ENCODE results near the gene TTL. TPM values are rescaled to one million over a fixed set of nuclear protein-coding genes. Genes with fewer than 3 reads are reported as not detected.

TTL gene
- total RNA-seq, 6 experiments from 2014 or later, result 48.4 to 65.1 (median 55.1) TPM

DNA sequence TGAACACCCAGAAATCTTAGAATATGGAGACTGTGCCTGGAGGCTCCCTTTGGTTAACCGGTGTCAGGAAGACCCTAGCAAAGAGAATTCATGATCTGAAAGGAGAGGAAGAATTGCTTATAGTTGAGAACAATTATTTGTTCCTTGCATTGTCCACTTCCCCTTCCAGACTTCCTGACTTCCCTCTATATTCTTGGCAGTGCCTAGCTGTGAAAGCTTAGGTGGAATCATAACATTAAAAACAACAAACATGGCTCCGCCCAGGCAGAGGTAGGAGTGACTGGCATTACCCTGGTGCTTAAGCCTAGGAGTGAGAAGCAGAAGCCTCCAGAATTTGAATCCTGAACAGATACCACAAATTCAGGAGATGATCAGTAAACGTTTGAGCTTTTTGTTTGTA lies 1.9 kb downstream of the TTL start:
- peak overlapping the region; percentile 92 for H3K4me3 Mint-ChIP-seq
- TF ChIP-seq, protein P1, sequence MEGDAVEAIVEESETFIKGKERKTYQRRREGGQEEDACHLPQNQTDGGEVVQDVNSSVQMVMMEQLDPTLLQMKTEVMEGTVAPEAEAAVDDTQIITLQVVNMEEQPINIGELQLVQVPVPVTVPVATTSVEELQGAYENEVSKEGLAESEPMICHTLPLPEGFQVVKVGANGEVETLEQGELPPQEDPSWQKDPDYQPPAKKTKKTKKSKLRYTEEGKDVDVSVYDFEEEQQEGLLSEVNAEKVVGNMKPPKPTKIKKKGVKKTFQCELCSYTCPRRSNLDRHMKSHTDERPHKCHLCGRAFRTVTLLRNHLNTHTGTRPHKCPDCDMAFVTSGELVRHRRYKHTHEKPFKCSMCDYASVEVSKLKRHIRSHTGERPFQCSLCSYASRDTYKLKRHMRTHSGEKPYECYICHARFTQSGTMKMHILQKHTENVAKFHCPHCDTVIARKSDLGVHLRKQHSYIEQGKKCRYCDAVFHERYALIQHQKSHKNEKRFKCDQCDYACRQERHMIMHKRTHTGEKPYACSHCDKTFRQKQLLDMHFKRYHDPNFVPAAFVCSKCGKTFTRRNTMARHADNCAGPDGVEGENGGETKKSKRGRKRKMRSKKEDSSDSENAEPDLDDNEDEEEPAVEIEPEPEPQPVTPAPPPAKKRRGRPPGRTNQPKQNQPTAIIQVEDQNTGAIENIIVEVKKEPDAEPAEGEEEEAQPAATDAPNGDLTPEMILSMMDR (IDR thresholded peaks at IDR 0.05), result no peak
- DNase-seq, result no peak
- H3K36me3 Mint-ChIP-seq (ENCODE audit: low read depth), result peaks cover 17% of the 10 kb centered on the region
- H3K27me3 Mint-ChIP-seq (ENCODE audit: insufficient read depth), result no peaks in the 10 kb centered on the region; the same call in 1 of the 2 replicates
- no peaks in the 10 kb centered on the region for H3K9me3 Mint-ChIP-seq
- peak overlapping the region; percentile 92 for H3K27ac Mint-ChIP-seq
- H3K4me1 Mint-ChIP-seq (ENCODE audit: low read depth), result peaks cover 52% of the 10 kb centered on the region

DNA sequence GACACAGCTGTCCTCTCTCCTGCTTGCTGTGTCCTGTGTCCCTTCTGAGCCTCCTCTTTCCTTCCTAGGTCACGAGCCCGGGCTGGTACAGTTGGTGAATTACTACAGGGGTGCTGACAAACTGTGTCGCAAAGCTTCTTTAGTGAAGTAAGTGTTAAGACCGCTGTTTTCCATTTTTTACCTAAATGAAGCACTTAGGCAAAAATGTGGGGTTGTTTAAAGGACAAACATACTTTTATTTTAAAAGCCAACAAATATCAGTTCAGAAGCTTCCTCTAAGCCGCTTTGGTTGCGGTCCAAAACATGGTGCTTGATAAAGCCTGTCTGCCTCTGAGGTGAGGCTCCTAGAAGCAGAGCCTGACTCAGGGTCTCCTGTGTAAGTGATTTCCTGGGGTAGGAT lies 3.9 kb downstream of the TTL start:
- DNase-seq, result no peak
- Mint-ChIP-seq H3K4me1 (ENCODE audit: low read depth) (peaks cover 50% of the 10 kb centered on the region), H3K4me3 (no peak overlapping the region), H3K36me3 (ENCODE audit: low read depth) (peaks cover 17% of the 10 kb centered on the region), H3K9me3 (no peaks in the 10 kb centered on the region), H3K27ac (no peak overlapping the region; the same call in 1 of the 2 replicates), H3K27me3 (ENCODE audit: insufficient read depth) (no peaks in the 10 kb centered on the region; the same call in 1 of the 2 replicates)
- TF ChIP-seq, protein P1 (IDR thresholded peaks at IDR 0.05), result no peak

DNA sequence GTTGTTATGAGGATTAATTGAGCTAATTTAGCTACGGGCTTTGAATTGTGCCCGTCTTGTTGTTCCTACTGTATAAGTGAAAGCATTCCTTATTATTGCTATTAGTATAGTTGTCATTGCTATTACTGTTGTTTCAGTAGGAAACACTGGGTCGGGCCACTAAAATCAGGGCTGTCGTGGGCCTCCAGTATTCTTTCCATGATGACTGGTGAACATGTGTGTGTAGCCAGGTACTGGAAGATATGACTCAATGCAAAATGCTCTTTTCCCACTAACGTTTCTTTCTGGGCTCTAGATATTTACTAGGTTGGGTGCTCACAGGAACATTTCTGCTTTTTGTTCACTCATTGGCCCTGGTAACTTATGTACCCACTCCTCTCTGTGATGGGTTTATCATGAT lies 4.9 kb downstream of the TTL start:
- H3K27me3 Mint-ChIP-seq (ENCODE audit: insufficient read depth), result no peaks in the 10 kb centered on the region; the same call in 1 of the 2 replicates
- H3K27ac Mint-ChIP-seq, result no peak overlapping the region
- DNase-seq, result no peak
- no peaks in the 10 kb centered on the region for H3K9me3 Mint-ChIP-seq
- TF ChIP-seq, protein P1 (IDR thresholded peaks at IDR 0.05), result no peak
- H3K4me3 Mint-ChIP-seq, result no peak overlapping the region
- H3K36me3 Mint-ChIP-seq (ENCODE audit: low read depth), result peaks cover 17% of the 10 kb centered on the region
- H3K4me1 Mint-ChIP-seq (ENCODE audit: low read depth), result peaks cover 44% of the 10 kb centered on the region

DNA sequence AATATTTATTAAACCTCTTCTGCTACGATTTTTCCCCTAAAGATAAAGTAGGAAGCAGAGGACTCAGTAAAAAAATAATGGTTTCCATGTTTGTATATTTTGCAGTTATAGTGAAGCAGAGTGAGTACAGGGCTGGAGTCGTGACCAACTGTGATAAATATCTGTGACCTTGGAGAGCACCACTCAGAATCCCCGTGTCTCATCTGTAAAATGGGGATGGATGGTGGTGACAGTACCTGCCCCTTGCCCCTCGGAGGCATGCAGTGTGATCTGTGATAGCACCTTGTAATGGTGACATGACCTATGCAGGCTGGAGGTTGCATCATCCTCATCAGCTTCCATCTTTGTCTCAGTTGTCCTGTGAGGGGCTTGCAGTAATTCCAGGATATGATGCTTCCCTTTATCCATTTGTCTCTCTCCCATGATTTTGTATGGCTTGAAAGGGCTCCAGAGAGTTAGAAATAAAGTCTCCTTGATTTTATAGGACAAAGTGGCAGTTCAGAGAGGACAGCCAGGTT lies 5.5 kb downstream of the TTL start:
- H3K4me3 Mint-ChIP-seq, result no peak overlapping the region
- H3K36me3 Mint-ChIP-seq (ENCODE audit: low read depth), result peaks cover 17% of the 10 kb centered on the region
- TF ChIP-seq, protein P1 (IDR thresholded peaks at IDR 0.05), result no peak
- H3K4me1 Mint-ChIP-seq (ENCODE audit: low read depth), result peaks cover 44% of the 10 kb centered on the region
- H3K27ac Mint-ChIP-seq, result no peak overlapping the region
- H3K9me3 Mint-ChIP-seq, result no peaks in the 10 kb centered on the region
- DNase-seq, result no peak
- no peaks in the 10 kb centered on the region; the same call in 1 of the 2 replicates for H3K27me3 Mint-ChIP-seq (ENCODE audit: insufficient read depth)

DNA sequence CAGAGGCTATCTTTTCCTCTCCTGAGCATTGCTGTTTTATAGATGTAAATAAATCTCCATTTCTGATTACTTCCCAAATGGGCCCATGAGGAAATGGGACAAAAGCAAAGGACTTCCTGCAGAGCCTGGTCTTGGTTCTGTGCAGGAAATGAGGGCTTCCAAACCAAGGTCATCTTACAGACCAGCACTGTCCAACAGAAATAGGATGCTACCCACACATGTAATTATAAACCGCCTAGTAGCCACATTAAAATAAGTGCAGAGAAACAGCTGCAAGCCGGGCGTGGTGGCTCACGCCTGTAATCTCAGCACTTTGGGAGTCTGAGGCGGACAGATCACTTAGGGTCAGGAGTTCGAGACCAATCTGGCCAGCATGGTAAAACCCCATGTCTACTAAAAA lies 6.2 kb downstream of the TTL start:
- Mint-ChIP-seq H3K4me1 (ENCODE audit: low read depth) (peaks cover 41% of the 10 kb centered on the region), H3K4me3 (no peak overlapping the region), H3K27ac (no peak overlapping the region), H3K9me3 (no peaks in the 10 kb centered on the region), H3K36me3 (ENCODE audit: low read depth) (peaks cover 13% of the 10 kb centered on the region), H3K27me3 (ENCODE audit: insufficient read depth) (no peaks in the 10 kb centered on the region)
- TF ChIP-seq, protein P1 (IDR thresholded peaks at IDR 0.05), result no peak
- no peak for DNase-seq

Measured in HFFc6 (cell line).